GM18868 (cell line): ENCODE results near the gene HIP1.
"Not testable (repeated sequence)": the region's sequence is repeated elsewhere in the genome, so short reads cannot be mapped to it uniquely, and the experiment has no call there.

Experiments
- ATAC-seq: cut with Tn5 transposase; IDR thresholded peaks from one replicate; pipeline ENCODE4 v1.9.1; 2021; ENCODE audit warnings: mild to moderate bottlenecking, moderate library complexity; ENCODE audit not compliant: unreplicated experiment

Gene HIP1

DNA sequence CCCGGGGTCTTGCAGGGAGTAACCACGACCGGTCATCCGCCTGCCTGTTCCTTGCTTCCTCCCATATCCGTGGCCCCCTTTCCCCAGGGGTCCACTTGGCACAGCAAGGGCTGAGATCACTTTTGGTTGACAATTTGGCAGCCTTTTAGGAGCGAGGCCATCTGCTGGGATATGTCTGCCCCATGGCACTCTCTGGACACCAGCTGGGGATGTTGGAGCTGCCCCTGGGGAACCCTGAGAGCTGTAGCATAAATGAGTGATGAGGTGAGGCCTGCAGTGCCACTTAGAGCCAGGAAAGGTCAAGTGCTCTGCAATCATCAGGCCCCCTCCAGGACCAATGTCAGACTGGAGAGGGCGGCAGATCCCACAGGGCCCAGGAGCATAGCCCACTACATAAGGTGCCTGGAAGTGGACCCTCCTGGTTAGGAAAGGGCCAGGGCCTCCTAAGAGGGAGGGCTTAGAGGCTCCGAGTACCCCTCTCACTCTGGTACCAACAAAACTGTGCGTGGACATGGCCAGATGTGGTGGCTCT is 92.1 kb downstream of the HIP1 start:
- no peak for ATAC-seq

DNA sequence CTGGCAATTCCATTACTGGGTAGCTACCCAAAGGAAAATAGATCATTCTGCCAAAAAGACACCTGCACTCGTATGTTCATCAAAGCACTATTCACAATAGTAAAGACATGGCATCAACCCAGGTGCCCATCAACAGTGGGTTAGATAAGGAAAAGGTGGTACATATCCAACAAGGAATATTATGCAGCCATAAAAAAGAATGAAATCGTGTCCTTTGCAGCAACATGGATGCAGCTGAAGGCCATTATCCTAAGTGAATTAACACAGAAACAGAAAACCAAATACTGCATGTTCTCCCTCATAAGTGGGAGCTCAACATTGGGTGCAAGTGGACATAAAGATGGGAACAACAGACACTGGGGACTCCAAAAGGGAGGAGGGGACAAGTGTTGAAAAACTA is 93.2 kb downstream of the HIP1 start:
- ATAC-seq: no peak

DNA sequence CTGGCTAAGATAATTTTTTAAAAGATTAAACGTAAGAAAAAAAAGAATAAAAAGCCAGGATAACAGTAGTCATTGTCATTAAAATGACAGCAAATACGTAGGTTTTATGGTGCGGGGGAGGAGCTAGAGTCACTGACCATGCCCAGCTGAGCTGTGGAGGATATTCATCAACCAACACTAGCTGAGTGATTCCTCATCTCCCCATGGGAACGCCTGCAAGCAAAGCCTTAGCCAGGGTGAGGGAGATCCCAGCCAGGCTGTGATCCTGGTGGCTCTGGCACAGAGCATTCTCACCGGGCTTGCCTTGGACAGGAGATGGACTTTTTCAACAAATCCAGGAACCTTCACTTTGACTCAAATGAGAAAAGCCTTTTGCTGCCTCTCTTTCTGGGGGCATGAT is 94.2 kb downstream of the HIP1 start:
- ATAC-seq: no peak

DNA sequence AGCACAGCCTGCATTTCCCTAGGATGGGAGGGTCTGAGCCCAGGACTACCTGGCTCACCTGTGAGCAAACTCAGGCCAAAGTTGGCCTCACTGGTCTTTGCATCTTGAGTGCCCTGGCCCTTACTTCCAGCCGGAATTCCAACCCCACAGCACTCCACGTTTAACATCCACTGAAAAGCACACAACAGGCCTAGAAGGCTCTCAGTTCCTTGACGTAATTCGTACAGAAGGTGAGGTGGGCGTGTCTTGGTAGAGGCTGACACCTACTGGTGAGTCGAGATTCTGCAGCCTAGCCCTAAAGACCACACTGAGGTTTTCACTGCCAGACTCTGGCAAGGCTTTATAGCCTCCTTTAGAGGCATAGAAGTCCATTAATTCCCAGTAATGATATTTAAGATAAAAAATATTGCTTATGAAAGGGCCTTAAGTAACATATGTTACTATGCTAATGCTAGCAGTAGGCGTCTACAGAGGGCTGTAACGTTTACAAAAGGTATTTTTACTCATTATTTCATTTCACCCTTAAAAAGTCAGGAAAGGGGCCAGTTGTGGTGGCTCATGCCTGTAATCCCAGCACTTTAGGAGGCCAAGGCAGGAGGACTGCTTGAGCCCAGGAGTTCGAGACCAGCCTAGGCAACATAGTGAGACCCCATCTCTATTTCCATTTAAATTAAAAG is 95.8 kb downstream of the HIP1 start:
- ATAC-seq: peak; percentile 47

DNA sequence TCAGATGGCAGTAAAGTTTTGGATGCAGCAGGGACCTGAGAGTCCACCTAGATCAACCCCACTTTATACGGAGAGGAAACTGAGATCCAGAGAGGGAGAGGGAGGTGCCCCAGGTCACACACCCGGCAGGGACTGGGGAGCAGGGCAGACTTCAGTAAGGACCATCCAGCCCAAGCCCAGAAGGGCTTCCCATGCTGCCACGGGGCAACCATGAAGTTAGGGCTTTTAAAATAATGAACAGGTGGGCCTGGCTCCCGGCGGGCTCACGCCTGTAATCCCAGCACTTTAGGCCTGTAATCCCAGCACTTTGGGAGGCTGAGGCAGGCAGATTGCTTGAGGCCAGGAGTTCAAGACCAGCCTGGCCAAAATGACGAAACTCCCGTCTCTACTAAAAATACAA is 98.5 kb downstream of the HIP1 start:
- no peak for ATAC-seq

DNA sequence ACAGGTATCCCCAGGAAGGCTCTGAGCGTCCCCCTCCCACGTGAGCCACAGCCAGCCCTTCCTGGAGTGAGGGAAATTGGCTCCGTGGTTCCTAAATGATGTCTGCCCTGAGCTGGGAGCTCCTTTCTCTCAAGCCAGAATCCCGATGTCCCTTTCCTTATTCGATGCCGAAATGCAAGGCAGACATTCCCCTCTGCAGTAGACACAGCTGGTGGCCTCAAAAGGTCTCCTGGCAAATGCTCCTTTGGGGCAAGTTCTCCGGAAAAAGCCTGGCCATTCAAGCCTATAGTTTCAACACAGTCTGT is 98.9 kb downstream of the HIP1 start:
- ATAC-seq: no peak

DNA sequence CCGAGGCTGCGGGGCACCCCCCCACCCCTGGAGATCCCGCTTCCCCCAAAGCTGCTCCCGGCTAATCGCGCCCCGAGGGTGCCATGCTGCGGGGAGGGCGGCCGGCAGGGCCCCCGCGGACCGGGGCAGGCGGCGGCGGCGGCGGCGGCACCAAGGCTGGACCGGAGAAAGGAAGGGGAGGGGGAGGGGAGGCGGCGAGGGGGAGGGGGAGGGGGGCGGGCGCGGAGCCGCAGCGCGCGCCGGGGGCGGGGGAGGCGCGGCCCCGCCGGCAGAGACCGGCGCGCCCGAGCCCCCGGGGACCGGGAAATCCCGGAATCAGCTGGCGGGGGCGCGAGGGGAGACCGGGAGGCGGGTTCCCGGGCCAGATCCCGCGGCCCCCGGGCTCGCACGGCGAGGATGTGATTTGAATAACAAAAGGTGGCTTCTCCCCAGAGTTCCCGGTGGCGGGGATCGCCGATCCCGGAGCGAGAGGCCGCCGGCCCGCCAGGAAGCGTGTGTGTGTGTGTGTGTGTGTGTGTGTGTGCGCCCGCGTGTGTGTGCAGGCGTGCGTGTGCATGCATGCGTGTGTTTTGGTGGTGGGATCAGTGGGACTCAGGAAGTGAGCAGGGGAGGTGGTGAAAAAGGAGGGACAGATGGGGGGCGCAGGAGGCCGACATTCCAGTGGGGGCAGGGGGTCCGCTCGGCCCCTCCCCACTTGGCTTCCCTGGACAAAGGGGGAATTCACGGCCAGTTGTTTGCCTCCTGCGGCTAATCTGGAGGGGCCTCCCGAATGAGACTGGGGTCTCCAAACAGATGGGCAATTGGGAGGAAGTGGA is 99.5 kb downstream of the HIP1 start:
- ATAC-seq: no peak

DNA sequence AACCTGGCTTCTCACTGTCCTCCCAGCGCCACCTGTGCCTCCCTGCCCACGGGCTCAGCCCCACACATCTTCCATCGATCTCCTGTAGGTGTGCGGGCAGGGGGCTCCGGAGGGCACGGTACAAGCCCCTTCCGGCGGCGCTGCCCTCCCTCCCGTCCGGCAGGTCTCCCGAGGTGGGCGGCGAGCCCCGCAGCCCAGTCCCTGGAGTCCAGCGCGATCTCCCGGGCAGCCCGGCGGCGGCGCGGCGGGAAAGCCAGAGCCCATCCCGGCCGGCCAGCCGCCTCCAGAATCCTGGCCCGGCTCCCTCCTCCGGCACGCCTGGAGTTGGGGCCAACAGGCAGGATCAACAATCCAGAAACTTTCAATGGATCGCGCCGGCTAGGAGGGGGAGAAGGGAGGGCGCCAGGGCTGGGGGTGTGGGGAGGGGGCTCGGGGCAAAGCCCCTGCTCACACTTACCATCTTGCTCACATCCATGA is 100.1 kb downstream of the HIP1 start:
- ATAC-seq: no peak

DNA sequence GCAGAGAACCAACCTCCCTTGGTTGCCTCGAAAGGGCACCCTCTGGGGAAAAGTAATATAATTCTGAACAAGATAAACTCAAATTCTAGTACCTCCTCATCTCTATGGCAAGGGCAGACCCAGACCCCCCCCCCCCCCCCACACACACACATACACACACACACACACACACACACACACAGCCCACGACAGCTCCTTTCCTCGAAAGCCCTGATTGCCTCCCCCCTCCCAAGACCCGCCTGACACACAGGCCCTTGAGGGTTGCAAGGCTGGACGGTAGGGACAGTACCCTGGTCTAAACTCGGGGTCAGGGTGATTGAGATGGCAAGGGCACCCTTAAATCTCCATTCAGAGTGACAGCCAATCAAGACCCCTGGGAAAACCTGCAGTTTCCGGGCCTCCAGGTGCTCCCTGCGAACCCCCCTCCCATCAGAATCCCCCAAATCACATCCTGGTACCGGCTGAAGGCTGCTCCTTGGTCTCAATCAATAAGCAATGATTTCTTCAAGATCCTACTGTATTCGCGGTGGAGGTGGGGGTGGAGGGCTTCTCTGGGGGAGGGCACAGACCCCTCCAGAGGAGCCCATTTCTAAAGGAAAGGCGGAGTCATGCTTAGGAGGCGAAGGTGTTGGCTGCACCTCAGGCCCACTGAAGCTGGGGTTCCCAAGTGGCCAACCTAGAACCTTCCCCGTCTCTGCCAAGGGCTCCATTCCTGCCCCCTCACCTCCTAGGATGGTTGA is 100.7 kb downstream of the HIP1 start:
- no peak for ATAC-seq

DNA sequence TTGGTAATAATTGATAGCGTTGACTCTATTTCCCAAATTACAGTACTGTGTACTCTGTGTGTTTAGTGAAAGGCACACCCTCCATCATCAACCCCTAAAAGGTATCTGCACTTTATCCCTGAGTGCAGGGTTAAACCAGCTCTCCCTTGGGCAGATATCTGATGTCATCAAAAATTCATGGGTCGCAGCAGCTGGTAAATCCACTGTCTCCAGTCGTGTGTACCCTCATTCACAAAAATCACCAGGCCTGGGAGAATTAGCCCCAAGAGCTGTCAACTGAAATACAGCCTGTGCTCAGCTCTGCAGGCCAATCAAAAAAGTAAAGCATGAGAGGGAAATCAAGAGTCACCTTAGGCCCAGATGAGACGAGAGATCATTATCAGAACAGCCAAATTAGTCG is 103.7 kb downstream of the HIP1 start:
- ATAC-seq: no peak

DNA sequence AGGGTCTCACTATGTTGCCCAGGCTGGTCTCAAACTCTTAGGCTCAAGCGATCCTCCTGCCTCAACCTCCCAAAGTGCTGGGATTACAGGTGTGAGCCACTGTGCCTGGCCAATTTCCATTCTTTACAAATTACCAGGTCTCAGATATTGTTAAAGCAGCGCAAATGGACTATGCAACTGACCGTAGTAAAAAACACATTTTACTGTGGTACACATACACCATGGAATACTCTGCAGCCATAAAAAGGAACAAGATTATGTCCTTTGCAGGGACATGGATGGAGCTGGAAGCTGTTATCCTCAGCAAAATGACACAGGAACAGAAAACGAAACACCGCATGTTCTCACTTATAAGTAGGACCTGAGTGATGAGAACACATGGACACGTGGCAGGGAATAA is 106.2 kb downstream of the HIP1 start:
- ATAC-seq: not testable (repeated sequence)

DNA sequence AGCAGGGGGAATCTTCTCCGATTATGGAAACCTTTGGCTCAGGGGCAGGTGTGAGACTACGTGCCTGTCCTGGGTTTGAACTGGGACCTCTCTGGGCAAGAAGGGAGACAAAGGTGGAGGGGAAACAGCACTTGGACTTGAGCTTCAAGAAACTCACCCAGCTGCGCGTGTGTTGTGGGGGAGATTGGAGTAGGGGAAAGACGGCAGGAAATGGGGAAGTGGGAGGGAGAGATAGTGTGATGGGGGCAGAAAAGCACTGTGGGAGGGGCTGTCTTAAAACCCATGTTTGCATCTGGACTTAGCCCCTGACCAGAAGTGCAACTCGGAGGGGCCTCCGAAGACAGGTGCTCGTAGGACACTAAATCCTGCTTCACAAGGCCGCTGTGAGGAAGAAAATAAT is 107.0 kb downstream of the HIP1 start:
- no peak for ATAC-seq

DNA sequence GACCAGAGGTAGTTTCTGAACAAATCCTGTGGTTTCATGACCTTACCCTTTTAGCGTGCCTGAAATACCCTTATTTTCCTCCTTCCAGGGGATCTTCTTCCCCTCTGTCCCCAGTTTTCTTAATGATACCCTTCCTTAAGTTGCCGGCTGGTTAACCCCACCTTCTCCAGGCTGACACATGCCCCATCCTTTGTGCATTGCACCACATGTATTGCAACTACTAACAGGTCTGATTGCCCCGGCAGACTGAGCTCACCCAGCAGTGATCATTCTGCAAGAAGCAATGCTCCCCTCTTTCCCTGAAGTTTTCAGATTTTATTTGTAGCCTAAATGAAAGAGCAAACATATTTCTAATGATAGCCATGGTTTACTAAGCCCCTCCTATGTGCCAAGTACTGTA is 108.2 kb downstream of the HIP1 start:
- ATAC-seq: no peak

DNA sequence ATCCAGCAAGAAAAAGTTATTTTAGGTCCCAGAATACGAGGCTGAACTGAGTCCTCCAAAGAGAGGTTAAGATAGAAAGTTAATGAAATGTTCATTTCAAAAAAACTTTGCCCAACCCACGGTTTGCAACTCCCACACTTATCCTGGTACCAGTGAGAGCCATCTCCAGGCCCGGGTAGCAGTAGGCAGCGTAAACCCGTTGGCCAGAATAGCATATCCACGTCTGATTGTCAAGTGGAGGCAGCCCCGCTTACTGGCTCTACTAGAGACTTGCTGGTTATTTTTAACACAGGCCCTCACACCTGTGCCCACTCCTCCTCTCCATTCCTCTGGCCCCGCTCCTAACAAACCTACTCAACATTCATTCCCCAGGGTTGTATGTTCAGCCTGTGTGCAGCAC is 109.7 kb downstream of the HIP1 start:
- ATAC-seq: no peak

DNA sequence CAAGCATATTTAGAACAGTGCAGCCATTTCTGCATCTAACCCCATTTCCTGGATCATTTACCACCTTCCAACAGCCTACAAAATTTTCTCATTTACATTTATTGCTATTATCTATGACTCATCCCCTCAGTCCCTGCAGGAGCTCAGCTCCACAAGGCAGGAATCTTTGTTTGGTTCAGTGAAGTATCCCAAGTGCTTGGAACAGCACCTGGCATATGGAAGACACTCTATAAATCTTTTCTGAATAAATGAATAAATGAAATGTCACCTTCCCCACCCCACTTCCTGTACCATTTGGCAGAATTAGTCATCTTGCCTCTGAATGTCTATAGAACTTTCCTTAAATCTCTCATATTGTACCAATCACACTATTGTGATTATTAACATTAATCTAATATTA is 110.7 kb downstream of the HIP1 start:
- no peak for ATAC-seq

DNA sequence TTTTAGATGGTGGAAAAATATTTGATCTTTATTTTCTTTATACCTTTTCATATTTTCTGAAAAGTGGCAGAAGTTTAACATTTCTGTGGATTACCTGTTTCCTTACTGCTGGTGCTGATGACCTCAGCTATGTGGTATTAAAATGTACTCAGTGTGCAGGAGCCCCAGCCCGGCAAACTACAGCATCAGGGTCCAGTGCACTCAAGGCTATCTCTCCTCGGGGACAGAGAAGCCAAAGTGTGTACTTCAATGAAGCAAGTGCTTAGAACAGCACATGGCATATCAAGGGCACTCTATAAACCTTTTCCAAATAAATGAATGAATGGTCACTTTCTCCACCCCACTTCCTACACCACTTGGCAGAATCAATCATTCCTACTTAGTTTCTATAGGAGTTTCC is 111.8 kb downstream of the HIP1 start:
- ATAC-seq: no peak

DNA sequence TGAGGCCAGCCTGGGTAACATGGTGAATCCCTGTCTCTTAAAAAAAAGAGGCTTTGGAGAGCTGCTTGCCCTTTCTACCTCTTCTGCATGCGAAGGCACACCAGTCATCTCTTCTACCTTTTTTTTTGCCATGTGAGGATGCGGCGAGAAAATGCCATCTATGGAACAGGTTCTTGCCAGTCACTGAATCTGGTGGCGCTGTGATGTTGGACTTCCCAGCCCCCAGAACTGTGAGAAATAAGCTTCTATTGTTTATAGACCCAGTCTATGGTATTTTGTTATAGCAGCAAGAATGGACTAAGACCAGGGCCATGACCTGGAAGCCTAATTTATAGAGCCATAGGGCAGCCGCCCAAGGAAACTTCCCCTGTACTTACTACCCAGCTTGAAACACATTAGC is 112.9 kb downstream of the HIP1 start:
- ATAC-seq: no peak

DNA sequence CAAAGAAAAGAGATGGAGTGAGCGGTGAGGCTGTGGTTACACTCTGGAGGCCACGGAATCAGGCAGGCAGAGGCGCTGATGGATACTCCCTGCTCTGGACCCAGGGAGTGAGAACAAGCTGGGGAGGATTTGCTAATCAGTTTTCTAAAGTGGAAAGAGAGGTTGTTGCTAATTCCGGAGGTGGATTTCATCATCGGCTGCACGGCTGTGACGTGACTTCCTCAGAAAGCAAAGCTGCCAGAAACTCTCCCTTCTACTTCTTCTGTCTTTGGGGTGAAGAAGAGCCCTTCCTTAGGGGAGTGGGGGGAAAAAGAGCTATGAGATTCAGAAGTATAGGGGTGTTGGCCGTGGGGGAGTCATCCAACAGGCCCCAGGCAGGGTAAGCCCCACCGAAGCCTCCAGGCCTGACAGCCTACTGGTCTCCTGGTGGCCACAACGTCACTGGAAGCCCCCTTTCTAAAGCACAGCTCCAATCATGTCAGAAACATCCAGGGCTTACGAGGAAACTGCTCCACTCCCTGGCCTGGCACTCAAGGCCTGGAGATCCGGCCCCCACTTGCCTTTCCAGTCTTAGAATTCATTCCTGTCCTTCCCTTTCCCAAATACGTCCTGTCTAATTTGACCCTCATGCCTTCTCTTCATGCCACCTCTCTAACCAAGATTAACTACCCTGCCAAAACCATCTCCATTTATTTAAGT is 114.5 kb downstream of the HIP1 start:
- ATAC-seq: no peak

DNA sequence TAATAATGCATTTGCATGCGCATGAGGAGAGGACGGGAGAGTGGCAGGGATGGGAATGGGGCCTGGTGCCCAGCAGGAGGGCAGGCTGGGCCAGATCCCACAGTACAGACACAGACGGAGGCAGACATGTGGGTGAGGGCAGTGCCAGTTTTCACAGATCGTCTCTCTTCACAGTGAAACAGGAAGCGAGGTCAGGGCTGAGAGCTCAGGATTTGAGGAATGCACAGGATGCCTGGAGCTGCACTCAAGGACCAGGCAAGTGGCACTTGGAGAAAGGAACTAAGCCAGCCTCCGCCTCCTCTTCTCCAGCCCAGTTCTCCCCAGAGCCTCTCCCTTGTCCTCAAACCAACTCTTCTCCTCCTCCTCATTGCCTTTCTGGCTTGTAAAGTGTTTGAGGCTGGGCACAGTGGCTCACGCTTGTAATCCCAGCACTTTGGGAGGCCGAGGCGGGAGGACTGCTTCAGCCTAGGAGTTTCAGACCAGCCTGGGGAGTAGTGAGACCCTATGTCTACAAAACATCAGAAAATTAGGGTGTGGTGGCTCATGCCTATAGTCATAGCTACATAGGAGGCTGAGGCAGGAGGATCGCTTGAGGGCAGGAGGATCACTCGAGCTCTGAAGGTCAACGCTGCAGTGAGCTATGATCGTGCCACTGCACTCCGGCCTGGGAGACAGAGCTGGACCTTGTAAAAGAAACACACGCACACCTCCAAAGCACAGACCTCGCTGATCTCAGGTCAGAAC is 115.2 kb downstream of the HIP1 start:
- ATAC-seq: no peak

DNA sequence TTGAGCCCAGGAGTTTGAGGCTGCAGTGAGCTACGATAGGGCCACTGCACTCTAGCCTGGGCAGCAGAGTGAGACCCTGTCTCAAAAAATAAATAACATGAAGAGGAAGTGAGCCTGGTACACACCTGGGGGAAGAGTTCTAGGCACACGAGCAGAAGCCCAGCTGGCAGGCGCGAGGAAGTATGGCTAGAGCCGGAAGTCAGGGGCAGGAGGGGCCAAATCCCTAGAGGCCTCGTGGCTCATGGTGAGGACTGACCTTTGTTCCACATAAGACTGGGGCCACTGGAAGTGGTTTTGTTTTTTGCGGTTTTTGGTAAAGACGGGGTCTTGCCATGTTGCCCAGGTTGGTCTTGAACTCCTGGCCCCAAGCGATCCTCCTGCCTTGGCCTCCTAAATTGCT is 117.6 kb downstream of the HIP1 start:
- no peak for ATAC-seq
